ENCODE measurements around the gene GIGYF2.

GIGYF2 gene

DNA sequence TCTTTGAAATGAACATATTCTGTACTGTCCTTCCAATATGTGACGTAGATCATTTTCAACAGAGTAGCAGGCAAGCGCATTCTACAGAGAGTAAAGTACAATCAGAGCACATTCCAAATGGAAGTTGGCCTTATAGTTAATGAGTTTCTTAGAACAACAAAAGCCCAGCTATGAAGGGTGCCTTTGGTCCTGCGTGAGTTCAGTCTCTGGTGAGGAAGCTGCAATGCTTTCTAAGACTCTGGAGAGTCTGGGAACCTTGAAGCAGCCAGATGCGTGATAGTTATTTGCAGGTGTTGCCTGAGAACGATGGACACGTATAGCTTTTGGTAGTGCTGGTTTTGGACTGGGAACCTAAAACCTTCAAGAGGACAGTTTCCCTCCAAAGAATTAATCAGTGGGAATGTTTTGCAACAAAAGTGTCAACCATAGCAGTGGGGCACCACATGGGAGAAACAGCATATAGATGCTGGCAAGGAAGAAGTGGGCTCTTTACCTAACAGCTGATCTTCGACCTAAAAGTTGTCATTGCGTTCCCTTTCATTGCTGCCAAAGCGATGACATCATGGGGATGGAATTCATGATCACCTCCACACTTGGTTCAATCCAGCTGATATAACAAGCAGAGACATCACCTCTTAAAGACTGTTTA, 163.6 kb downstream of the GIGYF2 start:
- no peak for FAIRE-seq
- DNase-seq (ENCODE audit: insufficient read length, low spot score) = no peak

DNA sequence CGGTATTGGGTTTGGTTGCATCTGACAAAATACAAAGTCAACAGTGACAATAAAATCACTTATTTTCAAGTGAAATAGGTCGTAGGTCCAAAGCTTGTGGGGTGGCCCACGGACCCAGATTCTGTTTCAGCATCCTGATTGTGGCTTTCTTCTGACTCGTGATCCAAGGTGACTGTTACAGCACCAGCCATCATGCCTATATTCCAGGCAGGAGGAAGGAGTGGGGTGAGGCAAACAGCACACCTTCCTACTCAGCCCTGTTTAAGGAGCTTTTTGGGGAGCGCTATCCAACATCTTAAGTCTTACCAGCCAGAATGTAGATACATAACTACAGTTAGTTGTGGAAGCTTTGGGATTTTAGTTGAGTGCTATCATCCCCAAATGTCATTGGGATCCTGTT, 164.2 kb downstream of the GIGYF2 start:
- no peak for DNase-seq (ENCODE audit: insufficient read length, low spot score)
- no peak for FAIRE-seq

DNA sequence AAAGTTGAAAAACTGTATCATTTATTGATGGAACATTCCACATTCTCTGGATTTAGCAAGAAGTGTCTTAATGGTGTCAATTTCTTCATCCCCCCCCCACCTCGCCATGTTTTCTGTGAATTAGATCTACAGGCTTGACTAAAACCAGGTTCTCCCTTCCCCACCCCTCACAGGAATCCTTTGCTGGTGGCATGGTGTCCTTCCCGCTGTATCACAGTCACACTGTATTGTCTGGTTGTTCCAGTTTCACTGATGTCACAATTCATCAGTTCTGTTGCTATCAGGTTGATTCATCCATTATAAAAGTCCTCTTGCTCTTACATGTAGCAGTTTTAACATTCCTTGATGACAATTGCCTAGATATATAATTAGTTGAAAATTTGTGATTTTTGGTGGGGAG, 166.9 kb downstream of the GIGYF2 start:
- DNase-seq (ENCODE audit: insufficient read length, low spot score) = no peak
- FAIRE-seq = no peak

DNA sequence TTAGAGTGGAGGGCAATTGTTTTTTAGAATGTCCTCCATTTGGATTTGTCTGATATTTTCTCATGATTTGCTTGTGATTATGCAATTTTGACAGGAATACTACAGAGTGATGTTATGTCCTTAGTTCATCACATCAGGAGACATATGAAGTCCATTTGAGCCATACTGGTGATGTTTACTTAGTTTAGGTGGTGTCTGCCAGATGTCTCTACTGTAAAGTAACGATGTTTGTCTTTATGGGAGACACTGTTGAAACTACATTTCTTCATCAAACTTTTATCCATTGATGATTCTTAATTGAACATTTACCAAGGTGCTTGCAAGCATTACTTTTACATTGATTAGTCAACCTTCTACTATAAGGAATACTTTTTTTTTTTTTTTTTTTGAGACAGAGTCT, 168.0 kb downstream of the GIGYF2 start:
- DNase-seq (ENCODE audit: insufficient read length, low spot score) = no peak
- FAIRE-seq = no peak

DNA sequence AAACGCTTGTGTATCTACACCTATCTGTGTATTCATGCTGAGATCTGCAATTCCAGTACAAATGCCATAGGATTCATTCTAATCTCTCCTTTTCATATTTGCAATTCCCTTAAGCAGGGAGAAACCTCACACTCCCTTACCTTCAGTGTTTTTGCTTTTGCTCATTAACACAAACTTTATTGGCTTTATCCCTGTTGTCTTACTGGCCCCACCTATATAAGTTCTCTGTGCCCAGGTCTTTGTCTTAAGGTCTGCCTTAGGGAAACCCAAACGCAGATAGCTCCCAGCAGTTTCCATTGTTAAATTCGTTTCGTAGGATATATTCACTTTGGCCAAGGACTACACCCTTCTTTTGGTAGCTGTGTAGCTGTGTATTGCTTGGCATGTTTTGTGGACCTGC, 169.0 kb downstream of the GIGYF2 start:
- FAIRE-seq = no peak
- no peak for DNase-seq (ENCODE audit: insufficient read length, low spot score)

DNA sequence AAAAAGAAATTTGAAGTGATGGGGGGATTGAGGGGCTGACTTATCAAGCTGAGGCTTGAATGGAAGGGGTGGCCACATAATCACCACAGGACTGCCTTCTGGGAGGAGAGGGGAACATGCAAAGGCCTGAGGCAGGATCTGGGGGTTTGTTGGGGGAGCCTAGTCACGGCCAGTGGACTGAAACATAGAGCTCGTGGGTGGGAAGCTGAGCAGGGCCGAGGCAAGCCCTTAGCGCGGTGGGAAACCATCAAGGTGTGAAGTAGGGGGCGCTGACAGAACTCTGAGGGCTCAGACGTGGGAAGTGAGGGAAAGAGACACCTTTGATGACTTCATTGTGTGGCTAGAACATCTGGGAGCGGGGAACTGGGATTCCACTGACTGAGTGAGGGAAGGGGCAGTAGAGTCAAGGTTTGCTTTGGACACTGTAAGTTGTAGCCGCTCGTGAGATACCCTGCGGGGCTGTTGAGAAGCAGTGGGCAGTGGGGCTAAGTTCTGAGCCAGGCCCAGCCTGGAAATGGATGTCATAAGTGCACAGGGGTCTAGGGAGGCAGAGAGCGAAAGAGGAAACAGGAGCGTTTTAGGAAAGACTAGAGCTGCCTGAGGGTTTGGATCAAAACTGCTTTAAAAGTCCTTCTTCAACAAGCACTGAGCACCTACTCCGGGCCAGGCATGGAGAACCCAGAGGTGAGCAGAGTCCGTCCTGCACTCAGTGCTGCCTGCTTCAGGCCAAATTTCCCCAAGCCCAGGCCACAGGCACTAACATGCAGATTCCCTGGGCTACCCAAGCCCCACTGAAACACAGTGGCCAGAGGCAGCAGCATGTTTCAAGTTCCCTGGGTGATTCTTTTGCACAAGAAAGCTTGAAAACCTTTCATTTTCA, 172.2 kb downstream of the GIGYF2 start:
- FAIRE-seq = no peak
- DNase-seq (ENCODE audit: insufficient read length, low spot score) = no peak

DNA sequence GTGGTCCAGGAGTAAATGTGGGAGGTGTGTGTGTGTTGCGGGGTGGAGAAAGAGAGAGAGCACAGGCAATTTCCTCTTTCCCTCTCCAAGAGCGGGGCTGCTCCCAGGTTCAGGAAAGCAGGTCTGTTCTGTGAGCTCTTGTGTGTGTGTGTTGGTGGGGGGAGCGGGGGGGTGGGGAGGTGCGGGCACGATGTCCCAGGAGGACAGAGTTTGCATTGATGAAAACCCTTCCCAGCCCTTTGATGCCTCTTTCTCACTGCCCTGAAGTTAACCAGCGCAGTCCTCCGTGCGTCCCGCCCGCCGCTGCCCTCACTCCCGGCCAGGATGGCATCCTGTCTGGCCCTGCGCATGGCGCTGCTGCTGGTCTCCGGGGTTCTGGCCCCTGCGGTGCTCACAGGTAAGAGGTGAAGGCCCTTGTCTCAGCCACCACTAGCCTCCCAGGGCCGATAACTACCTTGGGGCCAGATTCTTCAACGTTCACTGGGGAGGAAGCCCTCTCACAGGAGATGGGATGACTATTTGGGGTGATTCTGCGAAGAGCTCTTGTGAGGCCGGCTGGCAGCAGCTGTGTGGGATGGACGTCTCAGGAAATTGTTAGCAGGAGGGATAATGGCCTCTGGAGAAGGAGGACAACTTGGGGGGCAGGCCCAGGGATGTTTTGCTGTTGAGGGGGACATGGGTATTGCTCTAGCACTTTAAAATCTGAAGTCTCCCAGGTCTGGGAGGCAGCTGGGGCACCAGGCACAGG, 173.1 kb downstream of the GIGYF2 start, which contains the start of gene SNORC:
SNORC (plus strand) TSS at position 247 of the 748 bp plus-strand sequence; CDS start at position 325, 78 bp downstream.
- FAIRE-seq (no peak), DNase-seq (ENCODE audit: insufficient read length, low spot score) (no peak)

DNA sequence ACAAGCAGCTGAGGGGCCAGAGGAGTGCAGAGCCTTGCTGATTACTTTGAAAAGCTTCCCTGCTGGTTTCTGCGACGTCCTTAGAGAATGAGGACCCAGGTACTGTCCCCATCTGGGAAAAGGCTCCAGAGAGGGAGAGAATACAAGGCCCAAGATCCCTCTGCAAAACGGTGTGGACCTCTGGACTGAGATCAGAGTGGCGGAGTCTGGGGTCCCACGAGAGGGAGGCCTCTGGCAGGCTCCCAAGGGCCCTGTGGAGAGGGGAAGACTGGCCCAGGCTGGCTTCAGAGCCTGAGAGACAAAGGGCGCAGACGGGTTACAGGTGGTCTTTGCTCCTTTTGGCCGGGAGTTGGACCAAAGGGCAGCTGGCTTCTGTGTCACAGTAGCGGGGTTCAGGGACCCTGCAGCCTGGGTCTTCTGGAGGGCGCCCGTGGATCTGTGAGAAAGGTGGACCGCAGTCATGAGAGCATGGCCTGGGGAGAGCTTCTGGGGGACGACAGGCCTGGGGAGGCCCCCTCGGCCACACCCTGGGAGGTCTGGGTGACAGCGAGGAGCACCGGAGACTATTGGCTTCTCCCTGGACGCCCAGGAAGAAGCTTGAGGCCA, 173.7 kb downstream of the GIGYF2 start:
- no peak for DNase-seq (ENCODE audit: insufficient read length, low spot score)
- FAIRE-seq = no peak

DNA sequence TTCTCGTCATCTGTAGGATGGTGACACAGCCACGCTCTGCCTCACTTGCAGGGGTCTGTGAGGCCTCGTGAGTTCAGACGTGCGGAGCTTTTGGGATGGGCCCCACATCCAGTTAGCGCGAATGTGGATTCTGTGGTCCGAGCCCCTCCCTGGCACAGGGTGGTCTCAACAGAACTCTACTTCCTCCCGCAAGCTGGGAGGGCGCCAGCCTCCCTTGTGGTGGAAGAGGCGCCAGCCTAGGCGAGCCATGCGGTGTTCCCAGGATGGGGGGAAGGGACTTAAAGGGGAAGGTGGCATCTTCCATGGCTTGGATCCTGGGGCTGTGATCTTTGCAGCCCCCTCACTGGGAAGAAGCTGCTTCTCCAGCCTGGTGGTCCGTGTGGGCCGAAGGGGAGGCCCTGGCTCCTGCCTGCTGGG, 174.3 kb downstream of the GIGYF2 start:
- FAIRE-seq (no peak), DNase-seq (ENCODE audit: insufficient read length, low spot score) (no peak)

DNA sequence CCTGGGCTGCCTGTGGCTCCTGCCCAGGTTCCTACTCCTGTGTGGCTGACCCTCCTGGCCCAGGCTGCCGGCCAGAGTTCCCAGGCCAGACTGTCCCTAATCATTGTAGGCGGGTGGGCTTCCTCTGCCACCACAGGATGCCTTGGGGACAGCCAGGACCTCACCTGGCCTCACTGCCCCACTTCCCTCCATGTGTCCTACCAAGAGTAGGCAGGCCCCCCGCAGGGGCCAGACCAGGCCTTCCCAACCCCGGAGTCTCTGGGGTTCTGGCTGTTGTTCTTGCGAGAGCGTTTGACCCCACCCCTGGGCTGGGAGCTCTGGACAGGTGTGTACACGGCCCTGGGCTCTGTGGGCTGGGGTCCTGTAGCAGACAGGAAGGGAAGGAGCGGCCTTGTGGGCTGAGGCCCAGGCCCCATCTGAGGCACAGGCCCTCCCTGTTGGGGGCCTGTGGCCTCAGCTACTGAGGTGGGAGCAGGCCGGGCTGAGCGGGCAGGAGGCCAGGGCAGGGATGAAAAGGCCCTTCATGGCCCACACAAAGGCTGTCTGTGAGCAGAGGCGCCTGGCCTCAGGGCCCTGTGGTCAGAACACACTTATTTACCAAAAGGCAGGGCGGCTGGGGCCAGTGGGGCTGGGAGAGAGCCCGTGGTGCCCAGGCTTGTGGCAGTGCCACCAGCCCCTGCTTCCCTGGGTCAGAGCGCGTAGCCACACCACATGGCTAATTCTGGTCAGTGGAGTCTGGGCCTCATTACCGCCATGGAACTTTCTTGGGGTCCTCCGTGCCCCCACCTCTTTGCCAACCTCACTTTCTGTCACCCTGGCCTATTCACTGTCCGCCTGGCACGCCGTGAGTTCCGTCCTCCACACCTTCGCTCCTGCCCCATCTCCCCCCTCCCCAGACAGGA, 175.0 kb downstream of the GIGYF2 start:
- no peak for FAIRE-seq

DNA sequence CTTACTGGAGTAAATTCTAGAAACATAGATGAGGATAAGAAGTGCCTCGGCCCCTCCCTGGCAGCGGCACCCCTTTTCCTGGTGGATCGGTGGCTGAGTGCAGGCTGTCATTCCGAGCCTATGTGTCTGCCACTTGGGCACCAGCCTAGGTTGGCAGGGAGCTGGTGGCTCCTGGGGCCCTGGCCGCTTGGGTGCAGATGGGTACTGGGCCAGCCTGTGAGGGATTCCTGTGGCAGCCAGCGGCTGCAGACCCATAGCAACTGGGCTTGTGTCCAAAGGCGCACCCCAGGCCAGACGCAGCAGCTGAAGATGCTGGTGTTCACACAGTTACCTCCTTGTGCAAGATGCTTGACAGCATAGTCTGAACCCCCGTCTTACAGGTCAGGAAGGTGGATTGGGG, 175.7 kb downstream of the GIGYF2 start:
- no peak for FAIRE-seq
- DNase-seq (ENCODE audit: insufficient read length, low spot score) = no peak

More for the DNA sequence above, 175.0 kb downstream of the GIGYF2 start:
- DNase-seq (ENCODE audit: insufficient read length, low spot score) = no peak

DNA sequence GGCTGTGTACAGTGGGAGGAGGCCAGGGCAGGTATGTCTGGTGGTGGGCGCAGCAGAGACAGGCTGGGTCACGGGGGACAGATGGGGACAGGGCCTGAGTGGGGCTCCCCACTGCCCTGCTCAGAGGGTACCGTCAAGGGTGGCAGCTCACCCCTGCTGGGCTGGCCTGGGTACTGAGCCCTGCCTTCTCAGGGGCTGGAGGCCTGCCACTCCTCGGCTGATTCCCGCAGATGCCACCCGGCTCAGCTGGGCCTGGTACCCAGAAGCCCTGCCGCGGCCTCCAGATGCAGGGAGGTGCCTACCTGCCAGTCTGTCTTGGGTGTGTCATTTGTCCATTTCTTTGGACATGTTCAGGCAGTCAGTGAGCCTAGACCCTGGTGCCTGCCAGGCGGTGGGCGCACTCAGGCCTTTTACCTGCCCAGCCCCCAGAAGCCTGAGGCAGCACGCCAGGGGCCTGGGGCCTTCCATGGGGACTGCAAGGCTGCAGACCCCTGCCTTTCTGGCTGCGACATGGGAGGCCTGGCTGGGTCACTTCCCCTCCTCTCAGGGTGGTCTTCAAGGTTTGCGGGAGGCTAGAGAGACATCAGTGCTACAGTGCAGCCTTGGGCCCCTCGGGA, 176.3 kb downstream of the GIGYF2 start:
- no peak for FAIRE-seq
- no peak for DNase-seq (ENCODE audit: insufficient read length, low spot score)

DNA sequence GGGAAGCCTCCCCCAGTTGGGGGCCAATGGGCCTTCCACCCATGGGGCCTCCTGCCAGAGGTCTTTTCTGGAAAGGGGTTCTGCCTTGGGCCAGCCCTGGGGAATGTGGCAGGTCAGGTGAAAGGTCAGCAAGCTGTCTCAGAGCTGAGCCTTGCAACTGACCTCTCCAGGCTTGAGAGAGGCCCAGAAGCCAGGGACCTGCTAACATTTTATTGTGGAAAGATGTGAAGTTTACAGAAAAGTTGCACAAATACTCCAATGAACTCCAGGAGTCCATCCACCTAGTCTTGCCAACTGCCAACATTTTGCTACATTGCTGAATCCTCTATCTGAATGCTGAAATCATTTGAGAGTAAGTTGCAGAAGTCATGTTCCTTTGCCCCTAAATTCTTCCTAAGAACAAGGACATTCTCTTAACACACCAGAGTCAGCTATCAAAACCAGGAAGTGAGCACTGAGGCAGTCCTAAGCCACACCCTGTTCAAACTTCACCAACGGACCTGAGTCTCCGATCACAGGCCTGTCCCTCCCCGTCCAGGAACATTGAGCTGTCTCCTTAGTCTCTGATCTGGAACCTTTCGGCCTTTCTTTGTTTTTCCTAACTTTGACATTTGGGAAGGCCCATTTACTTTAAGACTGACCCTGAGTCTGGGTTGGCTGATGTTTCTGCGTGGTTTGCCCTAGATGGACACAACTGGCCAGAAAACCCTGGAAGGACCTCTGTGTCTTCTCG, 176.9 kb downstream of the GIGYF2 start:
- DNase-seq (ENCODE audit: insufficient read length, low spot score) = no peak
- FAIRE-seq = no peak

DNA sequence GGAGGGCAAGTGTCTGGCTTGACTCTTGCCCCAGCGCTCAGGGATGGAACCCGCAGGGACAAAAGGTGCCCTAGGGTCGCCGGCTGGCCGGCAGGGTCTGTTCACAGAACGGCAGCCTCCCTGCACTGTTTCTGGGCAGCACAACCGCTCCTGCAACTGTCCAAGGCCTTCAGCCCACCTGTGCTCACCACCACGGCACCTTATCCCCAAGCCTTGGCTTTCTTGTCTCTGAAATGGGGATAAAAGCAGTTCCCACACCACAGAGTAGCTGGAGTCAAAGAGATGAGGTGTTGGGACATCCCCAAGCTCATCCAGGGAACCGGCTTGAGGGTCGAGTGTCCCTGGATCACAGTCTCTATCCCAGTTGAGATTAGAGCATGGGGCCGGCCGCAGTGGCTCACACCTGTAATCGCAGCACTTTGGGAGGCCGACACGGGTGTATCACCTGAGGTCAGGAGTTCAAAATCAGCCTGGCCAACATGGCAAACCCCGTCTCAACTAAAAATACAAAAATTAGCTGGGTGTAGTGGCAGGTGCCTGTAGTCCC, 177.6 kb downstream of the GIGYF2 start:
- DNase-seq (ENCODE audit: insufficient read length, low spot score) (no peak), FAIRE-seq (no peak)

DNA sequence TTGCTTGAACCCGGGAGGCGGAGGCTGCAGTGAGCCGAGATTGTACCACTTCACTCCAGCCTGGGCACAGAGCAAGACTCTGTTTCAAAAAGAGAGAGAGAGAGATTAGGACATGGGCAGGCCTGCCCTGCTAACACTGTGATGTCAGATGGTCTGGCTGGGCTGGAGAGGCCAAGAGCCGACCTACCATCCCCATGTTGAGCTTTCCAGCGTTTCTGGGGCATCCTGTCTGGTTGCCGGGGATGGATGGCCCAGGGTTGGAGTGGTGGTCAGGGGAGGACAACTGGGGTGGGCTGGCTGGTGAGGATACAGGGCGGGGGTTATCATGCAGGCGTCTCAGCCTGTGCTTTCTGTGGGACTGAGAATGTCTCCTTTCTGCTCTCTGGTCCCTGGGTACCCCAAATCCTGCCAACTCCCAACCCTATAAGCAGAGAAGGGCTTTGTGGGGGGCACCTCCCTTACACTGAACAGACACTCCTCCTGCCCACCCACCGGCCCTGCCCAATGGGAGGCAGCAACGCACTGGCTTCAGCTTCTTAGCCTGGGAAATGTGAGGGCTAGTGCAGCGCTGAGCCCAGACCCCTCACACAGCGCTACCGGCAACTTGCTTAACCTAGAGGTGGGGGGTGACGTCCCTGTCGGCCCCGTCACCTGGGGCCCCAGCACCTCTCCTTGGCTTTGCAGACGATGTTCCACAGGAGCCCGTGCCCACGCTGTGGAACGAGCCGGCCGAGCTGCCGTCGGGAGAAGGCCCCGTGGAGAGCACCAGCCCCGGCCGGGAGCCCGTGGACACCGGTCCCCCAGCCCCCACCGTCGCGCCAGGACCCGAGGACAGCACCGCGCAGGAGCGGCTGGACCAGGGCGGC, 178.4 kb downstream of the GIGYF2 start:
- DNase-seq (ENCODE audit: insufficient read length, low spot score) (no peak), FAIRE-seq (no peak)

DNA sequence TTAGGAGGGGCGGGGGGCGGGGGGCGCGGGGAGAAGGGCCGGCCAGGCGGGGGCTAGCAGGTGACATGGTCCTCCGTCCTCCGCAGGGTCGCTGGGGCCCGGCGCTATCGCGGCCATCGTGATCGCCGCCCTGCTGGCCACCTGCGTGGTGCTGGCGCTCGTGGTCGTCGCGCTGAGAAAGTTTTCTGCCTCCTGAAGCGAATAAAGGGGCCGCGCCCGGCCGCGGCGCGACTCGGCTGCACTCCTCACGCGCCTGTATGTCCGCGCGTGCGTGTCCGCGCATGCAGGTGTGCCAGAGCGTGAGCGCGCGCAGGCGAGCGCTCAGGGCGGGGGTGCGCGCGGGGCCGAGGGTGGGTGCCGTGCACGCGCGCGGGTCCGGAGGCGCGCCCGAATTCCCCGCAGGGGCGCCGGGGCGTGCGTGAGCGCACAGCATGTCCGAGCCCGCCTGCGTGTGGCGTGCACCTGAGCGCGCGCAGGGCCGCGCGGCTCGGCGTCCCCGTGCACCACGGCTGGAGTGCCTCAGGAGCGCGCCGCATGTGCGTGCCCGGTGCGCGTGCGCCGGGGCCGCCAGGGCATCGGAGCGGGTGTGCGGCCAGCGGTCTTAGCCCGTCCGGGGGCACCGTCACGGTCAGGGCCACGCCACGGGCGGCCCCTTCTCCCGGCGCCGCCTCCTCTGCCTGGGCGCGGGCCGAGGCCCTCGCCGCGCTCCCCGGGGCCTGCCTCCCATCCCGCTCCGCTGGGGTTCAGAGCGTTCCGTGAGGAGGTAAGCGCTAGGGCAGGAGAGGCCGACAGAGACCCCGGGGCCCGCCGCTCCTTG, 179.2 kb downstream of the GIGYF2 start:
- no peak for FAIRE-seq
- DNase-seq (ENCODE audit: insufficient read length, low spot score) = no peak

DNA sequence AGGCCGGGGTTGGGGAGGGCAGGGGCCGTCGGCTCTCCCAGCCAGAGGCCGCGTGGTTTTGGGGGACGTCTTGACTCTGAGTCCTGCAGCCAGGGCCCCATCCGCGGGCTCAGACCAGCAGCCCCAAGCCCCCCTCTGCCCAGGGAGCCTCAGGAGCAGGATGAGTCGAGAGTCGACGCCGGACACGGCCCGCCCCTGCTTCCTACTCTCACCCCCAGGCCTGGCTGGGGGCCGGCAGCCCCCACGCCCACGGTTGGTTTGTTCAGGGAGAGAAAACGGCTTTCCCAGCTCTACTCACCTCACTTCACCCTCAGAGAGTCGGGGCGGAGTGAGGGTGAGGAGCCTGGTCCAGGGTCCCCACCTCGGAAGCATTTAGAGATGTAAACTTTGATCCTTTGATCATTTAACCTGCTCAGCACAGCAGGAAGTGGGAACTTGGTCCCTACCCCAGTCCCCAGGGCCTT, 179.9 kb downstream of the GIGYF2 start:
- no peak for FAIRE-seq

More for the DNA sequence above, 179.9 kb downstream of the GIGYF2 start:
- DNase-seq (ENCODE audit: insufficient read length, low spot score) = no peak

All from GM19239 (cell line).